Stimulated activated memory B cell treated with anti-CD40 and anti-IgM and Interleukin-4, amounts not matched to agents 10 μg/mL and 1 μg/mL and 100 μg/mL, for 72 hours (primary cell): ENCODE results near the gene MAP2K2.

Experiments used
- ATAC-seq: fragments of 150-1000 bp; cut with Tn5 transposase; 2 replicates; pipeline ENCODE4 v1.10.0; 2021
- H3K27ac Mint-ChIP-seq: one replicate; pipeline ENCODE4 v1.8.0; 2022; ENCODE audit warnings: mild to moderate bottlenecking, mixed read lengths
- H3K27me3 Mint-ChIP-seq: one replicate; pipeline ENCODE4 v1.8.0; 2022; ENCODE audit warnings: mixed read lengths
- H3K36me3 Mint-ChIP-seq: one replicate; pipeline ENCODE4 v1.8.0; 2022; ENCODE audit warnings: mixed read lengths
- H3K4me1 Mint-ChIP-seq: one replicate; pipeline ENCODE4 v1.8.0; 2022; ENCODE audit warnings: mixed read lengths
- H3K4me3 Mint-ChIP-seq: one replicate; pipeline ENCODE4 v1.8.0; 2022; ENCODE audit warnings: mild to moderate bottlenecking, moderate library complexity, mixed read lengths
- H3K9me3 Mint-ChIP-seq: one replicate; pipeline ENCODE4 v1.8.0; 2022; ENCODE audit warnings: mixed read lengths

The MAP2K2 gene

GRCh38 chr19:4082172-4082571 is 41.8 kb downstream of the MAP2K2 start:
- no peaks in the 10 kb centered on the region for H3K27me3 Mint-ChIP-seq
- H3K27ac Mint-ChIP-seq = no peak overlapping the region
- no peaks in the 10 kb centered on the region for H3K9me3 Mint-ChIP-seq
- H3K36me3 Mint-ChIP-seq = no peaks in the 10 kb centered on the region
- peaks cover 30% of the 10 kb centered on the region for H3K4me1 Mint-ChIP-seq
- H3K4me3 Mint-ChIP-seq = no peak overlapping the region
- ATAC-seq = no peak

GRCh38 chr19:4081441-4082129 is 42.3 kb downstream of the MAP2K2 start:
- no peaks in the 10 kb centered on the region for H3K36me3 Mint-ChIP-seq
- no peaks in the 10 kb centered on the region for H3K9me3 Mint-ChIP-seq
- no peak for ATAC-seq
- no peak overlapping the region for H3K4me3 Mint-ChIP-seq
- H3K27me3 Mint-ChIP-seq = no peaks in the 10 kb centered on the region
- peaks cover 36% of the 10 kb centered on the region for H3K4me1 Mint-ChIP-seq
- H3K27ac Mint-ChIP-seq = peak overlapping the region; percentile 24

GRCh38 chr19:4080473-4080872 is 43.4 kb downstream of the MAP2K2 start:
- no peaks in the 10 kb centered on the region for H3K27me3 Mint-ChIP-seq
- H3K4me1 Mint-ChIP-seq = peaks cover 36% of the 10 kb centered on the region
- no peak overlapping the region for H3K4me3 Mint-ChIP-seq
- no peaks in the 10 kb centered on the region for H3K9me3 Mint-ChIP-seq
- no peak overlapping the region for H3K27ac Mint-ChIP-seq
- H3K36me3 Mint-ChIP-seq = no peaks in the 10 kb centered on the region
- ATAC-seq = no peak

GRCh38 chr19:4077800-4078684 is 45.9 kb downstream of the MAP2K2 start:
- Mint-ChIP-seq H3K4me1 (peaks cover 19% of the 10 kb centered on the region), H3K36me3 (no peaks in the 10 kb centered on the region), H3K27me3 (no peaks in the 10 kb centered on the region), H3K9me3 (no peaks in the 10 kb centered on the region), H3K27ac (peak overlapping the region; percentile 96), H3K4me3 (peak overlapping the region; percentile 84)
- peak; percentile 85 for ATAC-seq

GRCh38 chr19:4077007-4077374 is 46.9 kb downstream of the MAP2K2 start:
- peak overlapping the region; percentile 96 for H3K27ac Mint-ChIP-seq
- no peaks in the 10 kb centered on the region for H3K27me3 Mint-ChIP-seq
- no peak for ATAC-seq
- no peaks in the 10 kb centered on the region for H3K9me3 Mint-ChIP-seq
- H3K36me3 Mint-ChIP-seq = no peaks in the 10 kb centered on the region
- H3K4me1 Mint-ChIP-seq = peaks cover 16% of the 10 kb centered on the region
- H3K4me3 Mint-ChIP-seq = no peak overlapping the region

GRCh38 chr19:4075373-4075772 is 48.5 kb downstream of the MAP2K2 start:
- Mint-ChIP-seq H3K27me3 (no peaks in the 10 kb centered on the region), H3K9me3 (no peaks in the 10 kb centered on the region), H3K4me3 (no peak overlapping the region), H3K4me1 (peaks cover 16% of the 10 kb centered on the region), H3K36me3 (no peaks in the 10 kb centered on the region), H3K27ac (peak overlapping the region; percentile 19)
- no peak for ATAC-seq

GRCh38 chr19:4071610-4072009 is 52.3 kb downstream of the MAP2K2 start:
- H3K4me1 Mint-ChIP-seq = peaks cover 20% of the 10 kb centered on the region
- H3K4me3 Mint-ChIP-seq = no peak overlapping the region
- H3K27ac Mint-ChIP-seq = no peak overlapping the region
- H3K9me3 Mint-ChIP-seq = no peaks in the 10 kb centered on the region
- no peaks in the 10 kb centered on the region for H3K36me3 Mint-ChIP-seq
- no peaks in the 10 kb centered on the region for H3K27me3 Mint-ChIP-seq
- no peak for ATAC-seq

GRCh38 chr19:4069331-4069959 is 54.5 kb downstream of the MAP2K2 start:
- no peak overlapping the region for H3K4me3 Mint-ChIP-seq
- H3K27ac Mint-ChIP-seq = no peak overlapping the region
- ATAC-seq = no peak
- H3K4me1 Mint-ChIP-seq = peaks cover 20% of the 10 kb centered on the region
- H3K9me3 Mint-ChIP-seq = no peaks in the 10 kb centered on the region
- no peaks in the 10 kb centered on the region for H3K27me3 Mint-ChIP-seq
- H3K36me3 Mint-ChIP-seq = no peaks in the 10 kb centered on the region

- Mint-ChIP-seq H3K27me3 (no peaks in the 10 kb centered on the region), H3K4me1 (peaks cover 30% of the 10 kb centered on the region), H3K4me3 (peak overlapping the region; percentile 75), H3K27ac (peak overlapping the region; percentile 72), H3K36me3 (no peaks in the 10 kb centered on the region), H3K9me3 (no peaks in the 10 kb centered on the region)
- ATAC-seq = no peak
These were observed 55.6 kb downstream of the MAP2K2 start for GRCh38 chr19:4068047-4068966.

GRCh38 chr19:4067396-4068046 is 56.4 kb downstream of the MAP2K2 start:
- Mint-ChIP-seq H3K27ac (peak overlapping the region; percentile 72), H3K9me3 (no peaks in the 10 kb centered on the region), H3K36me3 (no peaks in the 10 kb centered on the region), H3K4me3 (peak overlapping the region; percentile 75), H3K4me1 (peaks cover 38% of the 10 kb centered on the region), H3K27me3 (no peaks in the 10 kb centered on the region)
- ATAC-seq = no peak

- Mint-ChIP-seq H3K9me3 (no peaks in the 10 kb centered on the region), H3K27ac (peak within 1 kb of the TSS; percentile 82), H3K27me3 (no peaks in the 10 kb centered on the region), H3K36me3 (no peaks in the 10 kb centered on the region), H3K4me3 (peak within 1 kb of the TSS; percentile 92), H3K4me1 (peaks cover 45% of the 10 kb centered on the region)
- peak; percentile 46 for ATAC-seq
These were observed 57.1 kb downstream of the MAP2K2 start, which contains the start of gene ZBTB7A for GRCh38 chr19:4066682-4067395. Gene ZBTB7A, minus strand, starts transcription at chr19:4066899. Its CDS starts 11,667 bp downstream, at chr19:4055232.

GRCh38 chr19:4066176-4066606 is 57.7 kb downstream of the MAP2K2 start:
- H3K4me3 Mint-ChIP-seq = peak overlapping the region; percentile 81
- H3K4me1 Mint-ChIP-seq = peaks cover 50% of the 10 kb centered on the region
- H3K27ac Mint-ChIP-seq = peak overlapping the region; percentile 82
- ATAC-seq = peak; percentile 0
- H3K36me3 Mint-ChIP-seq = no peaks in the 10 kb centered on the region
- no peaks in the 10 kb centered on the region for H3K9me3 Mint-ChIP-seq
- H3K27me3 Mint-ChIP-seq = no peaks in the 10 kb centered on the region

- Mint-ChIP-seq H3K4me1 (peaks cover 53% of the 10 kb centered on the region), H3K9me3 (no peaks in the 10 kb centered on the region), H3K27me3 (no peaks in the 10 kb centered on the region), H3K27ac (peak overlapping the region; percentile 82), H3K4me3 (peak overlapping the region; percentile 81), H3K36me3 (no peaks in the 10 kb centered on the region)
- ATAC-seq = peak; percentile 86
These were observed 58.3 kb downstream of the MAP2K2 start for GRCh38 chr19:4065430-4066175.
